A673 (cell line): Measurements from ENCODE around the gene SLC39A6. TPM values are rescaled to one million over a fixed set of nuclear protein-coding genes. Genes with fewer than 3 reads are reported as not detected.
"Not testable (repeated sequence)": the region's sequence is repeated elsewhere in the genome, so short reads cannot be mapped to it uniquely, and the experiment has no call there.

Experiments used
- BruUV-seq: library from RNA; stranded (reverse); fragments of 400-500 nt; replicated peaks from 2 replicates; lab custom pipeline; 2021; lab: Mats Ljungman, UMichigan
- CTCF ChIA-PET: fragments of 300-600 bp; sonication (Branson Sonifier 250); formaldehyde crosslinking; loops from one replicate; lab custom pipeline; 2022; ENCODE audit warnings: antibody characterized with exemption; lab: Charles Lee
- POLR2A ChIA-PET: fragments of 300-600 bp; sonication (Branson Sonifier 250); formaldehyde crosslinking; loops from one replicate; lab custom pipeline; 2022; ENCODE audit warnings: antibody characterized with exemption; ENCODE audit not compliant: low non-redundant PET; lab: Charles Lee
- DNase-seq: peaks from one replicate; pipeline ENCODE4 v3.0.0-alpha.2; 2015; ENCODE audit warnings: low spot score
- H3K27ac ChIP-seq: fragments of 200-600 bp; sonication (generic); 2 replicates; pipeline ENCODE4 v1.5.1; 2016; ENCODE audit warnings: mixed run types, low read depth, mild to moderate bottlenecking, mixed read lengths, antibody characterized with exemption, low read length; ENCODE audit not compliant: poor library complexity, severe bottlenecking
- H3K27me3 ChIP-seq: fragments of 200-600 bp; sonication (generic); replicated peaks from 2 replicates; pipeline ENCODE4 v1.6.1; 2017; ENCODE audit warnings: mixed run types, low read depth, mild to moderate bottlenecking, mixed read lengths, antibody characterized with exemption, low read length; ENCODE audit not compliant: insufficient read depth, poor library complexity
- H3K36me3 ChIP-seq: fragments of 200-600 bp; sonication (generic); 2 replicates; pipeline ENCODE4 v1.6.1; 2016; ENCODE audit warnings: mixed run types, mild to moderate bottlenecking, mixed read lengths, antibody characterized with exemption, low read length; ENCODE audit not compliant: insufficient read depth, poor library complexity, severe bottlenecking
- H3K4me1 ChIP-seq: fragments of 200-600 bp; sonication (generic); 2 replicates; pipeline ENCODE4 v1.6.1; 2017; ENCODE audit warnings: mixed run types, mild to moderate bottlenecking, mixed read lengths, antibody characterized with exemption, low read length; ENCODE audit not compliant: insufficient read depth, poor library complexity, severe bottlenecking
- H3K4me3 ChIP-seq: fragments of 200-600 bp; sonication (generic); 2 replicates; pipeline ENCODE4 v1.5.1; 2016; ENCODE audit warnings: low read depth, mixed run types, mild to moderate bottlenecking, mixed read lengths, low read length; ENCODE audit not compliant: poor library complexity, severe bottlenecking
- H3K9me3 ChIP-seq: fragments of 200-600 bp; sonication (generic); 2 replicates; pipeline ENCODE4 v1.6.1; 2016; ENCODE audit warnings: mixed run types, low read depth, mild to moderate bottlenecking, mixed read lengths, antibody characterized with exemption, low read length; ENCODE audit not compliant: poor library complexity, severe bottlenecking
- CTCF ChIP-seq: fragments of 300-800, 200-600 bp; sonication (generic); conservative IDR thresholded peaks from 2 replicates; pipeline ENCODE4 v1.5.1; 2017; ENCODE audit warnings: low read depth, mild to moderate bottlenecking, antibody characterized with exemption, low read length, moderate library complexity, mixed read lengths
- EZH2 ChIP-seq: fragments of 200-600 bp; sonication (generic); IDR thresholded peaks from 2 replicates; pipeline ENCODE4 v1.6.1; 2017; ENCODE audit warnings: borderline replicate concordance, low read depth, mild to moderate bottlenecking, mixed read lengths, antibody characterized with exemption, low read length; ENCODE audit not compliant: poor library complexity, severe bottlenecking
- intact Hi-C: fragments of 100-400 bp; cut with micrococcal nuclease; formaldehyde crosslinking; loops from one replicate; pipeline ENCODE4 v1.10.0; 2022; ENCODE audit not compliant: unreplicated experiment
- total RNA-seq: library from RNA; stranded (reverse); gene quantifications from 2 replicates; pipeline ENCODE4 v1.2.3, GENCODE V29; 2021

The SLC39A6 gene
- total RNA-seq, 1 experiment from 2014 or later, result 70.7 TPM

- TF ChIP-seq EZH2, result no peak
- TF ChIP-seq CTCF, result no peak
- Histone ChIP-seq H3K4me1 (no peaks in the 10 kb centered on the region), H3K27ac (no peak overlapping the region), H3K4me3 (no peak overlapping the region), H3K36me3 (no peaks in the 10 kb centered on the region), H3K9me3 (no peaks in the 10 kb centered on the region), H3K27me3 (no peaks in the 10 kb centered on the region)
- no peak for DNase-seq
- intact Hi-C loops, result no loop called here
- BruUV-seq, result no TSS peak
- ChIA-PET POLR2A (no interaction called here), CTCF (no interaction called here)
Measured at GRCh38 chr18:36075862-36076587, 53.1 kb downstream of the SLC39A6 start.

- no peak overlapping the region for H3K27ac ChIP-seq
- no peak for DNase-seq
- no peaks in the 10 kb centered on the region for H3K9me3 ChIP-seq
- intact Hi-C loops, result no loop called here
- ChIA-PET POLR2A (no interaction called here), CTCF (no interaction called here)
- H3K4me3 ChIP-seq, result no peak overlapping the region
- BruUV-seq, result no TSS peak
- TF ChIP-seq CTCF (no peak), EZH2 (no peak)
- no peaks in the 10 kb centered on the region for H3K36me3 ChIP-seq
- H3K27me3 ChIP-seq, result no peaks in the 10 kb centered on the region
- H3K4me1 ChIP-seq, result no peaks in the 10 kb centered on the region
Measured at GRCh38 chr18:36074435-36074834, 54.7 kb downstream of the SLC39A6 start.

- Histone ChIP-seq H3K4me3 (no peak overlapping the region), H3K9me3 (no peaks in the 10 kb centered on the region), H3K27ac (no peak overlapping the region), H3K36me3 (no peaks in the 10 kb centered on the region), H3K27me3 (no peaks in the 10 kb centered on the region), H3K4me1 (no peaks in the 10 kb centered on the region)
- TF ChIP-seq EZH2 (no peak), CTCF (no peak)
- CTCF ChIA-PET, result no interaction called here
- no TSS peak for BruUV-seq
- DNase-seq, result no peak
- POLR2A ChIA-PET, result no interaction called here
- intact Hi-C loops, result no loop called here
Measured at GRCh38 chr18:36073676-36074075, 55.5 kb downstream of the SLC39A6 start.

- H3K4me1 ChIP-seq, DNase-seq, H3K9me3 ChIP-seq, H3K27ac ChIP-seq, BruUV-seq, CTCF ChIA-PET, H3K4me3 ChIP-seq, H3K36me3 ChIP-seq, intact Hi-C loops, POLR2A ChIA-PET, H3K27me3 ChIP-seq: not testable (repeated sequence)
Measured at GRCh38 chr18:36072406-36072805, 56.7 kb downstream of the SLC39A6 start.
